ENCODE measurements around the gene LRRC27.

DNA sequence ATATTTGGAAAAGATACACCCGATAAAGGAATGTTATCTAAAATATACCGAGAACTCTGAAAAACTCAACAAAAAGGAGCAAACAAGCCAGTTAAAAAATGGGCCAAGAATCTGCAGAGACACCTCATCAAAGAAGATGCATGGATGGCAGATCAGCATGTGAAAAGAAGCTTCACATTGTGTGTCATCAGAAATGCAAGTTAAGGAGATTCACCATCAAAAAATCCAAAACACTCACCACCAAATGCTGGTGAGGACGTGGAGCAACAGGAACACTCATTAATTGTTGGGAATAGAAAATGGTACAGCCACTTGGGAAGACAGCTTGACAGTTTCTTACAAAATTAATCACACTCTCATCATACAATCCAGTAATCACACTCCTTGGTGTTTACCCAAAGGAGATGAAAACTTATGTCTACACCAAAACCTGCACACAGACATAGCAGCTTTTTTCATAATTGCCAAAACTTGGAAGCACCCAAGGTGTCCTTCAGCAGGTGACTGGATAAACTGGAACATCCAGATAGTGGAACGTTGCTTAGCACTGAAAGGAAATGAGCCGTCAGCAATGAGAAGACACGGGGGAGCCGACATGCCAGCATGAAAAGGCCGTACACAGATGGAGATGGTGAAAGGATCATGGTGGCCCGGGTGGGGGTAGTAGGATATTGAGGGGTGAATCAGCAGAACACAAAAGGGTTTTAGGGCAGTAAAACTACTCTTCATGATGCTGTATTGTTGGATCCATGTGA, 37.1 kb downstream of the LRRC27 start:
- TF ChIP-seq CTCF (conservative IDR thresholded peaks at IDR 0.05; ENCODE audit: low read length) (no peak), EZH2phosphoT487 (IDR thresholded peaks at IDR 0.05; ENCODE audit: borderline replicate concordance, low read depth, low read length) (no peak)
